Head of caudate nucleus (tissue), 42 donors: Measurements from ENCODE around the gene CIT.

Source experiments
- DNase-seq, 42 donors: peaks; one replicate each; pipeline versions ENCODE4 v3.0.0 to v3.0.0-alpha.2; 2020 to 2021; ENCODE audit warnings: mixed read lengths in 7 of 42
- intact Hi-C: fragments of 100-400 bp; cut with DNase I; formaldehyde crosslinking; loops from one replicate; pipeline ENCODE4 v1.15.0; 2022

The CIT gene

DNA sequence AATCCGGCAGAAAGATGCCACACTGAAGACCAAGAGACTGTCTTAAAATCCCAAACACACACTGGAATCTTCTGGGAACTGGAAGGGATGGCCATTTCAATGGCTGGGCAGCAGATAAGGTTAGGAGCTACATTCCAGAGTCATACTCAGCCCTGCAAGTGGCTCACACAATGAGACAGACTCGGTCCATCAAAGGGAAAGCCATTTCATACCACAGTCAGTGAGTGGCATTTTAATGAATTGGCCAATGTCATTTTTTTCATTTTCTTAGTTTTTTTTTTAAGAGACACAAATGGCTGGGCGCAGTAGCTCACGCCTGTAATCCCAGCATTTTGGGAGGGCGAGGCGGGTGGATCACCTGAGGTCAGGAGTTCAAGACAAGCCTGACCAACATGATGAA is 17.9 kb downstream of the CIT start:
- intact Hi-C loops = no loop called here
- DNase-seq = no peak

DNA sequence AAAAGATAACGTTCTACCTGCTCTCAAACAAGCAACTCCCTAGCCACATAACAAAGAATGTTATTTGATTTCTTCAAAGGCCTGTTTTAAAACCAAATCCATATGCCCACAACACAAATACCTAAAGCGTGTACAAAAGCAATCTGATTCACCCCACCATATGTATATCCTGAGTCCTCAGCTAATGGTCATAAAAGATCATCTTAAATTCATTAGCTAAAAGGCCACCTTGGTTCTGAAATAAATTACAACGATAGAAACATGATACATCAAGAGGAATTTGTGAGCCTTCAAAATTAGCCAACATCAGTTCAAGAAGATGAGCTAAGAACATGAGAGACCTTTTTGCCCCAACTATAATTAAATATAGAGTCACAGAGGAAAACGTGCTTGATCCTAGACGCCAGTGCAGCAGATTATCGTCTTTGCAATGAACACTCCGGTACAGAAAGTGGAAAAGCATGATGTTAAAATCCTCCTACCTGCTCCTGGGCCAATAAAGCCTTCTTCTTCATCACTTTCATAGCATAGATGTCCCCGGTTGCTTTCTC is 20.0 kb downstream of the CIT start:
- intact Hi-C loops = no loop called here

GRCh38 chr12:119850330-119850729 is 26.8 kb downstream of the CIT start:
- no peak for DNase-seq
- intact Hi-C loops = no loop called here

More for the DNA sequence above, 20.0 kb downstream of the CIT start:
- no peak for DNase-seq

GRCh38 chr12:119843100-119843499 is 34.0 kb downstream of the CIT start:
- DNase-seq = peak in 4 of 42 donors; percentile 6 to 13 (median 12)
- intact Hi-C loops = no loop called here

GRCh38 chr12:119842380-119842779 is 34.7 kb downstream of the CIT start:
- intact Hi-C loops = no loop called here
- DNase-seq = peak in 1 of 42 donors; percentile 23

- DNase-seq = no peak
- intact Hi-C loops = no loop called here
Measured at GRCh38 chr12:119841433-119842210, 35.5 kb downstream of the CIT start.

DNA sequence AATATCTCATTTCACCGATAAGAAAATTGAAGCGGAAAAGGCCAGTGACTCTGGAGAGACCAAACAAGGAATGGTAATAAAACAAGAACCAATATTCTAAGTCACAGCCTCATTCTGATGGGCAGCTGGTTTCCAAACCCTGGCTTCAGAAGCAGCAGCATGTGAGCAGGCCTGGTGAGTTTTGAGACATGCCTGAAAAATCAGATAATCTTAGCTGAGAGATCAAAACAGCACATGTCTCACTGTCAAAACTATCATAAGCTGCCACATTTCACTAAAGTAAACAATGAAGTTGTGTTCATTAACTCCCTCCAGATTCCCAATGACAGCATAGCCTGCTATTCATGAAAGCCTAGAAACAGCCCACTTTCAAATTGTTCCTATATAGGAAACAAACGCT is 36.5 kb downstream of the CIT start:
- no peak for DNase-seq
- intact Hi-C loops = no loop called here

- no peak for DNase-seq
- intact Hi-C loops = no loop called here
Measured at GRCh38 chr12:119840168-119840567, 37.0 kb downstream of the CIT start.

- intact Hi-C loops = no loop called here
- no peak for DNase-seq
Measured at GRCh38 chr12:119838826-119839600, 38.1 kb downstream of the CIT start.

GRCh38 chr12:119836781-119837180 is 40.3 kb downstream of the CIT start:
- intact Hi-C loops = no loop called here
- no peak for DNase-seq

DNA sequence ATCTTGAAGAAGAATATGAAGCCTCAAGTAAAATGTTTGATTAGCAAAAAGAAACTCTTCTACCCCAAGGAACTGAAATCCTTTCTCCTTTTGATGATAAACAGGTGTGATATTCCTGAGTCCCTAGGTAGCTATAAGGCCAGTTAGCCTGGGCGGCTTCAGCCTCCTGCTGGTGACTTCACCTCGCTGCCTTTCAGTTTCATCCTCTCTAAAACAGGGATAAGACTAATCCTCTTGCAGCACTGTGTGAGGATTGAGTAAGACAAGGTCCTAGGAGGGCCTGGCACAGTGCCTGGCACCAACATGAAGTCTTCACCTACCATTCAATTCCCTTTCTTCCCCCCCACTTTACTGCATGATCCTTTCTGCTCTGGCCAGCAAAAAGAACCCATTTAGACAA is 42.1 kb downstream of the CIT start:
- intact Hi-C loops = no loop called here
- DNase-seq = no peak

GRCh38 chr12:119829439-119829838 is 47.7 kb downstream of the CIT start:
- intact Hi-C loops = no loop called here
- DNase-seq = no peak

DNA sequence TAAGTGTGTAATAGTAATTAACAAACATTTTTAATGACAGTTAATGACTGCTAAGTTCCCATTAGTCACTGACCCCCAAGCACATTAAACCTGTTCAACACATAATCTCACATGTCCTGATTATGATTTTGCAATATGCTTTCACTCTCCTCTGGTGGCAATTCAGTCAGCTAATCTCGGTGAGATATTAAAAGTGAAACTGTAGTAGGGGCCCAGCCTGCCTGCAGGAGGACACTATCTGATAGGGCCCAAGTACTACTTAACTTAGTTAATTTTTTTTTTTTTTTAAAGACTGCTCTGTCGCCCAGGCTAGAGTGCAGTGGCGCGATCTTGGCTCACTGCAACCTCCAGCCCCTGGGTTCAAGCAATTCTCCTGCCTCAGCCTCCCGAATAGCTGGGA is 48.8 kb downstream of the CIT start:
- intact Hi-C loops = no loop called here
- DNase-seq = no peak

GRCh38 chr12:119827760-119828159 is 49.4 kb downstream of the CIT start:
- no peak for DNase-seq
- intact Hi-C loops = no loop called here

GRCh38 chr12:119826661-119827445 is 50.3 kb downstream of the CIT start:
- intact Hi-C loops = no loop called here
- DNase-seq = no peak

GRCh38 chr12:119825262-119825661 is 51.9 kb downstream of the CIT start:
- intact Hi-C loops = no loop called here
- no peak for DNase-seq

DNA sequence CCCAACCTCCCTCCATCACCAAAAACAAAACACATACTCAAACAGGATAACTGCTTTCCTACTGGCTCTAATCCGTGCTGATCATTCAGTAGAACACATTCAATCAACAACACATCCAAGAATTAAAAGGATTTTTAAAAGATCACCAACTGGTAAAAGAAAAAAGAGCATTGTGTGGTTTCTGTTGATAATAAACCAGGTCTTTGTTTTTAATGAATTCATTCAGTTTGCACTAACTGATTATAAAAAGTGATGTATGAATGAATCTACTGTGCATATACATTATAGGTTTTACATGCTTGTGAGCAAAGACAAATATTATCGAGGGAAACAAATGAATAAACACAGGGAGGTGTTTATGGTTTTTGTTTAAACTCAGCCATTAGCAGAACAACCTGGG is 55.1 kb downstream of the CIT start:
- intact Hi-C loops = no loop called here
- DNase-seq = no peak

DNA sequence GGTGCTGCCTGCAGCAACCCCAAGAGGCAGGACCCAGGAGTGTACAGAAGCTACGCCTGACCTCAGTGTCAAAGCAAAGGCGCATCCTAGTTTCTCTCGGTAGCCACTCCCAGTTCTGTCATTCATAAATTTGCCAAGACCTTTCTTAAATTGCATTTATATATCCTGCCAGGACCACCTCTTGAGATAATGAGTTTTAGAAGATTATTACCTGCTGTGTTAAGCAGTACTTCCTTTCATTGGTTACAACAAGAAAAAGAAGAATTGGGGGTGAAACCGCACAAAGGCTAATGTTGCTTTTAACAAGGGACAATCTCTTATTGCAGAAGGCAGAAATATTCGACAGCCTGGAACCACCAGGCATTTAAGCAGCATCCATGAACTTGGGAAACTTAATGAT is 57.8 kb downstream of the CIT start:
- intact Hi-C loops = no loop called here
- DNase-seq = no peak

DNA sequence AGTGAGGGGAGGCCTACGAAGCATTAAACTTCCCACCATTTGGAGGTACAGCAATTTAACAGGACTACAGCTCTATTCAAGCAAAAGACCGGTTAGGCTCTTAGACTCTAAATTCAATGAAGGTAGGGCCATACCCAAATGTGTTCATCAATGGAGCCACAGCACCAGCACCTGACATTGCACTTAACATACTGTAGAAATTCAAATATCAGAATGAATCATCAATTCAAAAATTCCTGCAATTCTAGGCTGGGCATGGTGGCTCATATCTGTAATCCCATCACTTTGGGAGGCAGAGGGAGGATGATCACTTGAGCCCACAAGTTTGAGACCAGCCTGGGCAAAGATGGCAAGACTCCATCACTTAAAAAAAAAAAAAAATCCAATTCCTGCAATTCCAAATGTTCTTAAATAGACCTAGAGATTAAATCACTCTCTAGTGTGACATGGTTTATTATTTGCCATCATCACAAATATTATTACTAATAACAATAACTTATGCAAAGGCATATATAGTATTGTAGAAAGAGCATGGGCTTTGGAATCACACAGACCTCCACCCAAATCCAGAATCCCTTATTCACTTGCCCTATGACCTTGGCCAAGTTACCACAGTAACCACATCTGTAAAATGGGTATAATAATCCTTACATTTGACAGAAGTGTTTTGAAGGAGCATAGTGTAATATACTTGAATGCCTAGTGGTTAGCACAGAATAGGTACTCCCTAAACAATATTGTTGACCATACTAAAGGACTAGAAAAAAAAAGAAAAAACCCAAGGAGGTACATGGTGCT is 59.4 kb downstream of the CIT start:
- no peak for DNase-seq
- intact Hi-C loops = no loop called here
